Ramos (cell line): ENCODE measurements around the gene OXSR1.

Experiments
- in situ Hi-C: fragments of 300-500 bp; cut with MboI; formaldehyde crosslinking; loops from one replicate; pipeline ENCODE4 v1.14.3; 2022; ENCODE audit warnings: low sequenced_read_pairs; ENCODE audit not compliant: unreplicated experiment

The OXSR1 gene

DNA sequence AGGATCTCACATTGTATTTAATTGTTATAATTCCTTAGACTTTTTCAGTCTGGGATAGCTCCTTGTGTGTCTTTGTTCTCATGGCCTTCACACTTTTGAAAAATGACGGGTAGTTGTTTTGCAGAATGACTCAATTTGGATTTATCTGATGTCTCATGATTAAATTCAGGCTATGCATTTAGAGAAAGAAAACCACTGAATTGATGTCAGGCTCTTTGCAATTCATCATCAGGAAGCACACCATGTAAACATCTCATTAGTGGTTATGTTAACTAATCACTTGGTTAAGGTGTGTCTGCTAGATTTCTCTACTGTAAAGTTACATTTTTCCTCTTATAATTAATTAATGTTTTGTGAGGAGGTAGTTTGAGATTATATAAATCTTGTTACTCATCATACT lies 92.2 kb downstream of the OXSR1 start:
- in situ Hi-C loops: no loop called here

DNA sequence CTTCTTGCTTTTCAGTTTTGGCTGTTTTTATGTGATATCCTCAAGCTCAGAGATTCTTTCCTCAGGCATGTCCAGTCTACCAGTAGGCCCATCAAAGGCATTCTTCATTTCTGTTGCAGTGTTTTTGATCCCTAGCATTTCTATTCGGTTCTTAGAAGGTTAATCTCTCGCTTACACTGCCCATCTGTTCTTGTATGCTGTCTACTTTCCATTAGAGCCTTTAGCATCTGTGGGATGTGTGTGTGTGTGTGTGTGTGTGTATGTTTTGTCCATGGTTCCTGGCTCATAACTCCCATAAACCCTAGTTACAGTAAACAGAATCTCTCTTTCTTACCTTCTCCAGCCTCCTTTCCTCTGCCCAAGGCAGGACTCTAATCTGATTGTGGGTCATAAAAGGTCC lies 95.1 kb downstream of the OXSR1 start:
- in situ Hi-C loops: no loop called here

DNA sequence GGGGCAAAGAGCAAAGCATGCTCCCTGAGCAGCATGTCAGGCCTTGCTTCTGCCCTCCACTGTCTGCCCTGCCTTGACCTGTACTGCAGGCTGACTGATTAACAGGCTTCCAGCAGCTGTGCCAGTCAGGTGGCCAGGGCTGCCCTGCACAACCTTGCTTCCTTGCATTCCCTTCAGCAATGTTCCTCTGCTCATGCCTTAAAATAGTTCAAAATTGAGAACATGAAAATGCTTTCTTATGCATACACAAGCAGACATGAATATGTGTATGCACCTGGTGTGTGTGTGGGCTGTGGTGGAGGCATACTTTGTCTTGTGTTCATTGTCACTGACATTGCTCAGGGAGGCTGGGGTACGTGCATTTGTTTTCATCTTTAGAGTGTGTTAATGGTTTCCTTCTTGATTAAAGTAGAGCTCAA lies 99.0 kb downstream of the OXSR1 start:
- in situ Hi-C loops: no loop called here

DNA sequence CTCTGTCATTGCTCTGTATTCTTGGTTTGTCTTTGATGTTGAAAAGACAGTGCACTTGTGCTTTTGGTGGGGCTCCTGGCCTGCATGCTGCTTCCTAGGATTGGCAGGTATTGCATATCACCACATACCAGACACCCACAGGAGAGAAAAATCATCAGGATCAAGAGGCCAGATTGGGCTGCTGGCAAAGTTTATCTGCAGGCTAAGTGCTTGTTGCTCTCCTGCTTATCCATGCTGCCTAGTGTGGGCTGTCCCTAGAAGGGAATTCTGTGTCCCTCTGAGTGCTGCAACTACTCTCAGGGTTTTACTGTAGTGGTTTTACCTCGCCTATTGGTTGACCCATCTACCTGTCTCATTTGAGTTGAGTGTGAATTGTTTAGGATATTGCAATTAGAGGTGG lies 99.4 kb downstream of the OXSR1 start:
- in situ Hi-C loops: no loop called here

DNA sequence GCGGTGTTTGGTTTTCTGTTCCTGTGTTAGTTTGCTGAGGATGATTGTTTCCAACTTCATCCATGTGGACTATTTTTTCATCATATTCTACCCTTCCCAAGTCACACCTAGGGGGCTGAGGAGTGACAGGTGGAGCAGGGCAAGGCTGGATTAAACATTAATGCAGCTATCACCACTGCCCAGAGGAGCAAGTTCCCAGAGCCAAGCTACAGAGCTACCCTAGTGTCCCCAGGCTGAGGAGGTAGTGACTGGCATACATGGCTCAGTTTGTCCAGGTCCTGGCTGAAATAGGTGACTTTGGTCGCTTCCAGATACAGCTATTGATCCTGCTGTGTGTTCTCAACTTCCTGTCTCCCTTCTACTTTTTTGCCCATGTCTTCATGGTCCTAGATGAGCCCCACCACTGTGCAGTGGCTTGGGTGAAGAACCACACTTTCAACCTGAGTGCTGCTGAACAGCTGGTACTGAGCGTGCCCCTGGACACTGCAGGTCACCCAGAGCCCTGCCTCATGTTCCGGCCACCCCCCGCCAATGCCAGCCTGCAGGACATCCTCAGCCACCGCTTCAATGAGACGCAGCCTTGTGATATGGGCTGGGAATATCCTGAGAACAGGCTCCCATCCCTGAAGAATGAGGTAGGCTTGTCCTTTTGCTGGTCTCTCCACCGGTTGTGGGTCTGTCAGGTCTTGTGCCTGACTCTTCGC lies 100.4 kb downstream of the OXSR1 start, which contains the start of gene SLC22A13:
TSS of gene SLC22A13 (plus strand) at position 209 of the 704 bp plus-strand sequence. CDS start at position 258, 49 bp downstream.
- in situ Hi-C loops: no loop called here

DNA sequence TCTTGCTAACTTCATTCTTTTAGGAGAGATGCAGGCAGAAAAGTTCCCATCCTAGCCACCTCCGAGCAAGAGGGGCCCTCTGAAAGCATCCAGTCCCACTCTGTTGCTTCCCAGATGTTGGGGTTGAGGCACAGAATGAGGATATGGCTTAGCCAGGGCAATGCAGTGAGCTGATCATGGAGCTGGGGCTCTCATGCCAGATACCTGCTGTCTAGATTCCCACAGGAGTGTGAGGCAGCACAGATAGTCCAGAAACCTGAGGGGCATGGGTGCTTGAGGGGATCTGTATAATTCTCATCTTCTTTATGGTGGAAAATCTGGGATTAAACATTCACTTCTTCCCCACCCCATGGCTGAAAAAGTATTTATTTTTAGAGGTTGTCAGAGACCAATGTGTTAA lies 101.5 kb downstream of the OXSR1 start:
- in situ Hi-C loops: no loop called here

DNA sequence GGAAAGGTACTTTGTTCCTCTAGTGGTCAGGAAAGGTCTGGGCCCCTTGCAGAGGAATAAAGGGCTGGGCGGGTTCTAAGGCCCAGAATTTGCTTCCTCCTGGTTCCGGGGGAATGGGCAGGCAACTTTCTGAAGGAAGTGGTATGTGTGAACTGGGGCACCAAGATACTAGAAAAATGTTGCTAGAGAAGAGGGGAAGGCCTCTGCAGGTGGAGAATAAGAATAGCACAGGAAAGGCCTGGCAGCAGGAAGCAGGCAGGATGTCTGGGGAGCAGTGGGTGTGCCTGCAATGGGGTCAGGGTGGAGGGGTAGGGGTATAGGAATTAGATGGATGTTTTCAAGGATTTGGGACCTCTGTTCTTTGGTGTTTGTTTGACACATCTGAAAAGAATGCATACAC lies 102.3 kb downstream of the OXSR1 start:
- in situ Hi-C loops: no loop called here

DNA sequence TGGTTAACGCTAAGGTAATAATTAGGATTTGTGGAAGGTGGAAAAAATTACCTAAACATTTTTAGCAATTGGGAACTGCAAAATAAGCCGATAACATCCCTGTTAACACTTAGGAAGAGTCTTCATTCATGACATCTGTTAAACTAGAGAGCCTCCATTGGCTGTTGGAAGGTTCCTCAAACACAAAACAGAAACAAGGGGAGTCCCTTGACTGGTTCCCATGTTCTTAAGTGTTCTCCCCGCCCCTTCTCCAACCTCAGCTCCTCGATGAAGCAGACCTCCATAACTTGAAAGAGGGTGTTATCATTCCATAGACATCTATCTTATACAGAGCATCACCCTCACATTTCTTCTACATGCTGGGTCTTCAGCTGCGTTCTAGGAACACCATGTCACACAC lies 102.8 kb downstream of the OXSR1 start:
- in situ Hi-C loops: no loop called here

DNA sequence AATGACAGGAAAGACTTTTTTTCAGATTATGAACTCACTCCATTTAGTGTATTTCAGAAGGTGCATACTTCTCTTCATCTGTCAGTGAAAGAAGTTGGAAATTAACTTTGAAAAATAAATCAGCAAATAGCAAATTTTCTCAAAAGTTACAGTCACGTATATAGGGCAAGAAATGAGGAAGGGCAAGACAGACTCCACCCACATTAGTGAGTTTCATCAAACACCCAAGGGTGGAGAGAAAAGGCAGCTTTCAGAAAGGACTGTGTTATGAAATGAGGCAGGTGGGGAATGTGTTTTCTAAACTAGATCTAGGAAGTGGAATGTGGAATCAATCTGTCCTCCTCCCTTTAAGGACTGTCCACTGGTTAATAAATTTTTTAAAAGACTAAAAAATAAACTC lies 103.2 kb downstream of the OXSR1 start:
- in situ Hi-C loops: no loop called here

DNA sequence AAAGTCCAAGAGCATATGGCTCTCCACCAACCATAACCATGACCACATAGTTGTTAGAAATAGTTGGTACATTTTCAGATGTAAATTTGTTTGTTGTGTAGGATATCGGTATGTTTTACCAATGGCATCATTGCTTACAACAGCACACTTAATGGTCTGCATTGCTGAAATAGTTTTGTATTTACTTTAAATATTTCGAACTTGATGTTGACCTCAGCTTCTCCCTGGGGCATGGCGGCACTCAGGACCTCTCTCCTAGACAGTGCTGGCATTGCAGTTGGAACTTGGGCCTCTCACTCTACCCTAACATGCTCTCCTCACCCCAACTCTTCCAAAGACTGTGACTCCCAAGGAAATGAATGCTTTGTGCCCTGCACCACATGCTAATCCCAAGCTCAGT lies 105.3 kb downstream of the OXSR1 start:
- in situ Hi-C loops: no loop called here

DNA sequence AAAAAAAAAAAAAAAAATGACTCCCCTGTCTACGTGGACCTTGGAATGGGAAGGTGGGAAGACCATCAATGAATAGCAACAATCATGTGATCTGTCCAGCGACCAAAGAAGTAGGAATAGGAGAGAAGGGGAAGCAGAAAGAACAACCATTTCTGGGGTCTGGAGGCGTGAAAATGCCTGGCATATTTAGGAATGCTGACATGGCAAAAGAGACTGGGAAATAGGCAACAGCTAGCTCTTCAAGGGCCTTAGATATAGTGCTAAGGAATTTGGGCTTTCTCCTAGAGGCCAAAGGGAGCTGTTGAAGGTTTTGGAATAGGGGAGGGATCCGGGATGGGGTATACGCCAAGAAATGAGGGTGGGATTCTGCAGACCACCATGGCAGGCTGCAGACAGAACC lies 106.2 kb downstream of the OXSR1 start:
- in situ Hi-C loops: no loop called here

DNA sequence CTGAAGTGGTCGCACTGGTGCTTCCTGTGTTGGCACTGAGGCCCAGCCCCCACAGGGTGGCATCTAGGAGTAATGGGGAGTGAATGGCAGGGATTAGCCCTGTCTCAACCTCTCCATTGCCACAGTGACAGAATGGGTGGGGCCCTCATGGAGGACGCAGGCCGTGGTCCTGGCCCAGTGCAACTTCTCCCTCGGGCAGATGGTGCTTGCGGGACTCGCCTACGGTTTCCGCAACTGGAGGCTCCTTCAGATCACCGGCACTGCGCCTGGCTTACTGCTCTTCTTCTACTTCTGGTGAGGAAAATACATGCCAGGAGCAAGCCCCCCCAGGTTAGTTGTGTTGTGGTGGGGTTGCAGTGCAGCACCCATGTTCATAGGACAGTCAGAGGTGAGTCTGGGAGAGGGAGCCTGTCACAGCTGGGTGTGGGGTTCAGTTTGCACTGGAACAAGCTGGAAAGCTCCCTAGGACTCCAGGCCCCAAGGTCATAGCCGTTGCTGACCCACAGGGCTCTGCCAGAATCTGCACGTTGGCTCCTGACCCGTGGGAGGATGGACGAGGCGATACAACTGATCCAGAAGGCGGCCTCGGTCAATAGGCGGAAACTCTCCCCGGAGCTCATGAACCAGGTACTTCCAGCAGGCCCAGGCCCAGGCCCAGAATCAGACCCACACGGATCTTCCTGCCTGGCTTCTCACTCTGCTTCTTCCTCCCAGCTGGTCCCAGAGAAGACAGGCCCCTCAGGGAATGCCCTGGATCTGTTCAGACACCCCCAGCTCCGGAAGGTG lies 109.7 kb downstream of the OXSR1 start:
- in situ Hi-C loops: no loop called here

DNA sequence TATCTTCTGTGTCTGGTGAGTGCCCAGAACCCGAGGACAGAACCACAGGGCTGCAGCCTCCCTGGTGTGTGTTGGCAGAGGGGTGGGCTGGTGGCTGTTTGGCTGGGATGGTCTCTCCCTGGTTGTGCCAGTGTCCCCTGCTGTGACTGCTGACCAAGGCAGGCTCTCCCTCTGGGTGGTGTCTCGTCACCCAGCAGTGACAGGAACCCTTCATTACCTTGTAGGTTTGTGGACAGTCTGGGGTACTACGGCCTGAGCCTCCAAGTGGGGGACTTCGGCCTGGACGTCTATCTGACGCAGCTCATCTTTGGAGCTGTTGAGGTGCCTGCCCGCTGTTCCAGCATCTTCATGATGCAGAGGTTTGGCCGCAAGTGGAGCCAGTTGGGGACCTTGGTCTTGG lies 110.3 kb downstream of the OXSR1 start:
- in situ Hi-C loops: no loop called here

DNA sequence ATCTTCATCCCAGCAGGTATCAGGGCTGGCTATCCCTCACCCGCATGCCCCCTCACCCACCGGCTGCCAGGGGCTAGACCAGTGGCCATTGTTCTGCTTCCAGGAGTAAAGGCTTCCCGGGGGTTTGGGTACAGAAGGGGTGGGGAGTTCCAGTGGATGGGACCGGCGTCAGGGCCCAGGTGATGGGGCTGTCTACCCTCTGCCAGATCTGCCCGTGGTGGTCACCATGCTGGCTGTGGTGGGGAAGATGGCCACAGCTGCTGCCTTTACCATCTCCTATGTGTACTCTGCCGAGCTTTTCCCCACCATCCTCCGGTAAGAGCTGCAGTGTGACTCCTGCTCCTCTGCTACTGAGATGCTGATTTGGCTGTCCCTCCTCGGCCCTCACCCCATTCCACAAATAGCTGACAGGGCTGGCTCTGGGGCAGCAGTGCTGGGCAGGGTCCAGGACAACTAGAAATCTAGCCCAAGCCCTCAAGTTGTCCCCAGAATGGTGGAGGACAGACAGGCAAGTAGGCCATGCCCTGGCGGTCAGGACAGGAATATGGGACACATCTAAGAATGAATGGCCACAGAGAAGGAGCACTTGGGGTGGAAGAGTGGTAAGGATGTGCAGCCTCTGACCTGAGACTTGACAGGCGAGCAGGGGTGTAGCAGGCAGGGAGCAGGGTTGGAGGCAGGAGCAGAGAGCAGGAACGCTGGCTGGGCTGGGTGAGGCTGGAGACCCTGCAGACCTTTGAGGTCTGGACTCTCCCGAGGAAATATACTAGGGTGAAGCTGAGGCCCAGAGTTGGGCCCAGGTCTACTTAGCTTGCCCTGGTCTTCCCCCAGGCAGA lies 111.0 kb downstream of the OXSR1 start:
- in situ Hi-C loops: no loop called here

DNA sequence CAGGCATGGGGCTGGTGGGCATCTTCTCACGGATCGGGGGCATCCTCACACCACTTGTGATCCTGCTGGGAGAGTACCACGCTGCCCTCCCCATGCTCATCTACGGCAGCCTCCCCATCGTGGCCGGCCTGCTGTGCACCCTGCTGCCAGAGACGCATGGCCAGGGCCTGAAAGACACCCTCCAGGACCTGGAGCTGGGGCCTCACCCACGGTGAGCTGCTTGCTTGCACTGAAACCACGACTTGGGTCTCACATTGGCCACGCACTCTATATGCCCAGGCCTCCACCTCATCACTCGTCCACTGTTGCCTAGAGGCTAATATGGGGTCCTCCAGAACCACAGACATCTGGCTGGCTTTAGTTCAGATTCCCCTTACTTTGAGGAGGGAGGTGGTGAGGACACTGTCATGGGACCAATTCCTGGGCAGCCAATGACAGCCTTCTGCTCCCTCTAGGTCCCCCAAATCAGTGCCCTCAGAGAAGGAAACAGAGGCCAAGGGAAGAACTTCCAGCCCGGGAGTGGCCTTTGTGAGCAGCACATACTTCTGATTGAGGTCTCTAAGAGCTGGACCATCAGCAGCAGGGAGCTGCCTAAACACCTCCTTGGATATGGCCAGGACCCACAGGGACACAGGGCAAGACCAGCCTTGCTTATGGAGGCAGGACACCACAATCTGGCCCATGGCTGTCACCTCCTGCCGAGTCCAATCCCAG lies 111.7 kb downstream of the OXSR1 start:
- in situ Hi-C loops: no loop called here

DNA sequence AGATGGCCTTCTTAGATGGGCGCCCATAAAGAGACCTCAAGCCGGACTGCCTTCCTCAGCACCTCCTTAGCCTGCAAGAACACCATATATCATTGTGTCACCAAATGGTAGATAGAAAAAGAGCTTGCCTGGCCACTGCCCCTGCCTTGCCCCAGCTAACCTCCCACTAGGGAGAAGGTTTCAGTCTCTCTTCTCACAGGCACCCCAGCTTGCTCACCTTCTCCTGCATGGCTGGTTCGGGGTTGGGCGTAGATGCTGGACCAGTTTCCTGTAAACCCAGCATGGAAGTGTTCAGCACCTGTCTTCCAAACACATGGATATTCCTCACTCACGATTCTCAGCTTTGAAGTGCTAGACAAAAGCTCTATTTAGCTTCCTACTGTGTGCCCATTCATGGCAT lies 113.5 kb downstream of the OXSR1 start:
- in situ Hi-C loops: no loop called here

DNA sequence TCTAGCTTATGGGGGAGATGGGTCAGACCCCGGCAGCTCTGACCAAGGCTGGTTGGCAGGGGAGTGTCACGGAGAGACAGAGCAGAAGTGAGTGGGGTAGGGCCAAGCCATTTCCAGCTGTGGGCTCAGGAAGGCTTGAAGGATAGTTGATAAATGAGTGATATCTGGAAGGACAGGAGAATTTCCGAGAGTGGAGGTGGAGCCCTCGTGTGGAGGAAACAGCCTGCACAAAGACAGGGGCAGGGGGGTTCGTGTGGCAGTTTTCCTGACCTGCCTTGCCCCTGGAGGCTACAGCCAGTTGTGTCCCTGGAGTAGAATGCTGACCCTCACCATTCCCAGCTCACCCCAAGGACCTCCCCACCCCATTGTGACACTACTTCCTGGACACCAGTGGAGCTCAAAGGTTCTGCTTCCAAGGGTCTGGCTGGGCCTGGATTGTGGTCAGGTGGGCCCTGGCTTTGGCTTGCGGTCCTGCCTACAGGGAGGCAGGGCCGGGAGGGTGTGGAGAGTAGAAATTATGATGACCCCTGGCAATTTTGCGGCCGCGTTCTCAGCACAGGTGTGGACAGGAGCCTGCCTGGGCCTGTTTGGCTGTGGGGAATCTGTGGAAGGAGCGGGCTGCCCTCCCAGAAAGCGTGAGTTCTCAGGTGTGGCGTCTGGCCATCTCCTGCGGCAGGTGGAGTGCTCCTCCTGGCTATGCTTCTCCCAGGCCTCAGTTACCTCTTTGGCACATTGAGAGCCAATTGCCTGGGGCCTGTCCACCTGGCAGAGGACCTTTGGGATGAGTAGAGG lies 116.8 kb downstream of the OXSR1 start, which contains the start of gene SLC22A14:
TSS of gene SLC22A14 (plus strand) at position 400 of the 792 bp plus-strand sequence. CDS start 23,733 bp downstream, outside the sequence.
- in situ Hi-C loops: no loop called here

DNA sequence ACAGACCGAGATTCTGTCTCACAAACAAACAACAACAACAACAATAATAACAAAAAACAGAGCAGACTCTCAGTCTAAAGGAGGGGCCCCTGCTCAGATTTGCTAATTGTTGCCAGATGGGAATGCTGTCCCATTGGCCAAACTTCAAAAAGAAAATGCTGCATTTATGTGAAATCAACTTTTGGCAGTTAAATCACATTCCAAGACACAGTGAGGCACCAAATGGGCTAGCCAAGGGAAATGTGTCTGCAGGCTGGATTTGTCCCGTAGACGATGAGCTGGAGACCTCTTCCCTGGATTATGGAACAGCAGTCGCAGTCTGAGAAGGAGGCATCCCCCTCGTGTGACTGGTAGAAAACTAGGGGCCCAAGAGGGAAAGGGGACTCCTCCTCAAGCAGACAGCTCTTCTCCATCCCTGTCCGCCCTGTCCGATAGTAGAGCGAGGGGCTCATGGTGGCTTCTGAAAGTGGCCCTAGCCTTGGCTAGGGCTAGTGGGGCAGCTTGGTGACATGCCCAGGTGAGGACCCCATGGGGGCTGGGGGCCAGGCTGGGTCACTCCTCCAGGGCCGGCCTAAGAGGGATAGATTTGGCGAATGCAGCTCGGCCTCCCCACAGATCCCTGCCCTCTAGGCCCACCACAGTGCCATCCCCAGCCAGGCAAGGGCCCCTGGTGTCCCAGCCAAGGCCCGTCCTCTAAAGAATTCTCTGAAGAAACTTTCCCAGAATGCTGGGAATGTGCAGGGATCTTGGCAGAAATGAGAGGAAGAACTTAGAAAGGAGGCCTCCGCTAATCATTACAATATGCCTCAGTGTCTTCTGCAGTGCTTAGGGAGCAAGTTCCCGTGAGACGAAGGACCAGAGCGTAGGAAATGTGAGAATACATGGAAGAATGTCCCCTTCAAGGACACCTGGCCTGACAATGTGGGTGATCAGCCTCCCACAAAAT lies 118.7 kb downstream of the OXSR1 start:
- in situ Hi-C loops: no loop called here
